OCI-LY7 (cell line): ENCODE measurements around the gene POLD2.

Experiments used
- CTCF ChIP-seq: fragments of 200-600 bp; sonication (generic); conservative IDR thresholded peaks from 2 replicates; pipeline ENCODE4 v1.5.1; 2014; ENCODE audit warnings: mild to moderate bottlenecking, antibody characterized with exemption, low read length, moderate library complexity, mixed read lengths
- EZH2phosphoT487 ChIP-seq: fragments of 200-600 bp; sonication (generic); IDR thresholded peaks from 2 replicates; pipeline ENCODE4 v1.6.1; 2018; ENCODE audit warnings: low read depth, borderline replicate concordance, mild to moderate bottlenecking, mixed run types, antibody characterized with exemption, low read length, moderate library complexity, mixed read lengths

GRCh38 chr7:44112231-44112996 lies 10.9 kb downstream of the POLD2 start:
- TF ChIP-seq CTCF (no peak), EZH2phosphoT487 (no peak)
